Stimulated activated CD4-positive, alpha-beta T cell treated with anti-CD3 and anti-CD28 coated beads, Interleukin-2, amount 100 ng/mL, for 4 hours (primary cell): ENCODE results near the gene PTBP3.

ENCODE experiments used
- DNase-seq: peaks from one replicate; pipeline ENCODE4 v3.0.0-alpha.2; 2020; ENCODE audit warnings: low read depth

Gene PTBP3

GRCh38 chr9:112360047-112360804 lies 26.8 kb upstream of the PTBP3 start:
- no peak for DNase-seq

- DNase-seq: no peak
Measured at GRCh38 chr9:112355427-112355897, 22.0 kb upstream of the PTBP3 start.

GRCh38 chr9:112354081-112354743 lies 20.8 kb upstream of the PTBP3 start:
- DNase-seq: no peak

GRCh38 chr9:112352209-112352608 lies 18.8 kb upstream of the PTBP3 start:
- no peak for DNase-seq

- no peak for DNase-seq
Measured at GRCh38 chr9:112351184-112351583, 17.8 kb upstream of the PTBP3 start.

- DNase-seq: no peak
Measured at GRCh38 chr9:112349008-112349333, 15.6 kb upstream of the PTBP3 start.

GRCh38 chr9:112348257-112349007 lies 15.0 kb upstream of the PTBP3 start:
- peak; percentile 72 for DNase-seq

- DNase-seq: no peak
Measured at GRCh38 chr9:112341730-112342129, 8.3 kb upstream of the PTBP3 start.

- DNase-seq: no peak
Measured at GRCh38 chr9:112339886-112340285, 6.5 kb upstream of the PTBP3 start.

GRCh38 chr9:112338561-112338960 lies 5.1 kb upstream of the PTBP3 start:
- DNase-seq: no peak

- DNase-seq: no peak
Measured at GRCh38 chr9:112337547-112337946, 4.1 kb upstream of the PTBP3 start.

- DNase-seq: peak; percentile 14
Measured at GRCh38 chr9:112334432-112334841, 1.0 kb upstream of the PTBP3 start.

- DNase-seq: peak; percentile 93
Measured at GRCh38 chr9:112333639-112334431, 416 bp upstream of the PTBP3 start.

GRCh38 chr9:112332674-112332976 lies 794 bp downstream of the PTBP3 start:
- no peak for DNase-seq

- DNase-seq: no peak
Measured at GRCh38 chr9:112332214-112332613, 1.2 kb downstream of the PTBP3 start.

- DNase-seq: no peak
Measured at GRCh38 chr9:112331674-112331952, 1.8 kb downstream of the PTBP3 start.

GRCh38 chr9:112328545-112328944 lies 4.9 kb downstream of the PTBP3 start:
- DNase-seq: no peak

- no peak for DNase-seq
Measured at GRCh38 chr9:112327718-112328450, 5.5 kb downstream of the PTBP3 start.

GRCh38 chr9:112326194-112326593 lies 7.2 kb downstream of the PTBP3 start:
- DNase-seq: no peak

GRCh38 chr9:112325600-112325999 lies 7.8 kb downstream of the PTBP3 start:
- DNase-seq: no peak

- DNase-seq: no peak
Measured at GRCh38 chr9:112325127-112325526, 8.3 kb downstream of the PTBP3 start.

GRCh38 chr9:112323378-112323854 lies 10.0 kb downstream of the PTBP3 start:
- DNase-seq: no peak
